ENCODE results near the gene MYO18B. TPM values are rescaled to one million over a fixed set of nuclear protein-coding genes. Genes with fewer than 3 reads are reported as not detected.
A peak's percentile ranks its signal among the peaks of the same experiment; 100 is the strongest.

Gene MYO18B
- polyA plus RNA-seq, 3 donors, result not detected

DNA sequence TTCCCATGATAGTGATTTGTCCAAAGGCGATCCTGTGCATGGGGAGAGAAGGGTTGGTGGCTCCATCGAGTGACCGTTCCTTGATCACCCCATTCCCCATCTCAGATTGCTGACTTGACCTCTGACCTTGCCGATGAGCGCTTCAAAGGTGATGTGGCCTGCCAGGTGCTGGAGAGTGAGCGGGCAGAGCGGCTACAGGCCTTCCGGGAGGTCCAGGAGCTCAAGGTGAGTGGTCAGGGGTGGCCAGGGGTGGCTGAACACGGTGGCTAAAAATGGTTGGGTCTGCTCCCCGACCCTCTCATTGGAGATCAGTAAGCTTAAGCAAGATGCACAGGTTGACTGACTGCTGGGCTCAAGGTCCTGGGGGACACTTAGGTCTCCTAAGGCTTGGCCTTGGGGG lies 148.7 kb downstream of the MYO18B start:
- TF ChIP-seq, protein P1, sequence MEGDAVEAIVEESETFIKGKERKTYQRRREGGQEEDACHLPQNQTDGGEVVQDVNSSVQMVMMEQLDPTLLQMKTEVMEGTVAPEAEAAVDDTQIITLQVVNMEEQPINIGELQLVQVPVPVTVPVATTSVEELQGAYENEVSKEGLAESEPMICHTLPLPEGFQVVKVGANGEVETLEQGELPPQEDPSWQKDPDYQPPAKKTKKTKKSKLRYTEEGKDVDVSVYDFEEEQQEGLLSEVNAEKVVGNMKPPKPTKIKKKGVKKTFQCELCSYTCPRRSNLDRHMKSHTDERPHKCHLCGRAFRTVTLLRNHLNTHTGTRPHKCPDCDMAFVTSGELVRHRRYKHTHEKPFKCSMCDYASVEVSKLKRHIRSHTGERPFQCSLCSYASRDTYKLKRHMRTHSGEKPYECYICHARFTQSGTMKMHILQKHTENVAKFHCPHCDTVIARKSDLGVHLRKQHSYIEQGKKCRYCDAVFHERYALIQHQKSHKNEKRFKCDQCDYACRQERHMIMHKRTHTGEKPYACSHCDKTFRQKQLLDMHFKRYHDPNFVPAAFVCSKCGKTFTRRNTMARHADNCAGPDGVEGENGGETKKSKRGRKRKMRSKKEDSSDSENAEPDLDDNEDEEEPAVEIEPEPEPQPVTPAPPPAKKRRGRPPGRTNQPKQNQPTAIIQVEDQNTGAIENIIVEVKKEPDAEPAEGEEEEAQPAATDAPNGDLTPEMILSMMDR (IDR thresholded peaks at IDR 0.05), result no peak
- H4K20me1 ChIP-seq (ENCODE audit: insufficient read depth, low read length), result no peaks in the 10 kb centered on the region
- H3K36me3 ChIP-seq (replicated peaks in 1 of 2; ENCODE audit: control insufficient read depth in 1 of 2, insufficient read depth in 2 of 2, low read length in 2 of 2), result no peaks in the 10 kb centered on the region
- H3K9me3 Mint-ChIP-seq, result no peaks in the 10 kb centered on the region
- H3K27ac Mint-ChIP-seq, result peak overlapping the region in 1 of 7 donors; percentile 3
- peaks cover 0 to 13% (median 10%) of the 10 kb centered on the region in 3 donors for H3K27me3 Mint-ChIP-seq (ENCODE audit: low read depth in 3 of 3)
- H3K4me1 ChIP-seq (ENCODE audit: control insufficient read depth in 1 of 2, insufficient read depth in 2 of 2, low read length in 2 of 2), result no peaks in the 10 kb centered on the region
- no peaks in the 10 kb centered on the region for H3K9me3 ChIP-seq (replicated peaks in 1 of 2; ENCODE audit: control insufficient read depth in 1 of 2, insufficient read depth in 1 of 2, low read length in 2 of 2)
- no peaks in the 10 kb centered on the region for H3K27me3 ChIP-seq (ENCODE audit: control insufficient read depth in 2 of 2, insufficient read depth in 2 of 2, low read length in 2 of 2)
- H3K79me2 ChIP-seq (ENCODE audit: insufficient read depth, low read length), result no peaks in the 10 kb centered on the region
- intact Hi-C loops (cut with micrococcal nuclease), result no loop called here
- H3K9ac ChIP-seq (ENCODE audit: insufficient read depth, low read length, poor library complexity, severe bottlenecking), result no peak overlapping the region
- H3K4me2 ChIP-seq (replicated peaks; ENCODE audit: extremely low read depth, low read length, poor library complexity, severe bottlenecking), result no peak overlapping the region
- H3K4me1 Mint-ChIP-seq, result no peaks in the 10 kb centered on the region
- H3K4me3 Mint-ChIP-seq, result no peak overlapping the region
- H3K36me3 Mint-ChIP-seq, result no peaks in the 10 kb centered on the region
- DNase-seq, result no peak
- no peak overlapping the region for H3K4me3 ChIP-seq (replicated peaks in 1 of 3; ENCODE audit: low read depth in 2 of 3, low read length in 3 of 3)
- H3K27ac ChIP-seq (ENCODE audit: low read depth in 1 of 2, low read length in 2 of 2), result no peak overlapping the region
- no peak overlapping the region for H2AFZ ChIP-seq (ENCODE audit: insufficient read depth, low read depth, low read length, poor library complexity, severe bottlenecking)
- 86% methylated on average over 5 of the region's 10 CpGs for WGBS (ENCODE audit: insufficient coverage)

DNA sequence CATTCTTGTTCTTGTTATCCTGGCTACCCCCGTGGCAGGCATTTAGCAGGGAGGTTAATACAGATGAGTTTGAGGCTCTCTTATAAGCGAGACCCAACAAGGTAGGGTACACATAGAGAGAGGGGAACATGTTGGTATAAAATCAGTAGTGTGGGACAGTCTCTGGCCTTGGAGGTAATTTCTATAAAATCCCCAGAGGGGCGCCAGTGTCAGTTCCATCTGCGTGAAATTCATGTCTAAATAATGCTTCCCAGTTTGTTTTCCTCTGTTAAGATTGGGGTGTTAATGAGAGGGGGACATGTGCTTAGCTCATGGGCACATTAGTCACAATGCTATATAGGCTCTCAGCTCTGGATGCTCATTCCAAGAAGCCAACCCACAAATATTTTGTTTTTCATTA lies 150.7 kb downstream of the MYO18B start:
- peaks cover 0 to 13% (median 12%) of the 10 kb centered on the region in 3 donors for H3K27me3 Mint-ChIP-seq (ENCODE audit: low read depth in 3 of 3)
- WGBS (ENCODE audit: insufficient coverage), result 76% methylated on average over 4 of the region's 4 CpGs
- H3K9me3 ChIP-seq (replicated peaks in 1 of 2; ENCODE audit: control insufficient read depth in 1 of 2, insufficient read depth in 1 of 2, low read length in 2 of 2), result no peaks in the 10 kb centered on the region
- no peaks in the 10 kb centered on the region for H3K79me2 ChIP-seq (ENCODE audit: insufficient read depth, low read length)
- H2AFZ ChIP-seq (ENCODE audit: insufficient read depth, low read depth, low read length, poor library complexity, severe bottlenecking), result no peak overlapping the region
- H3K4me3 ChIP-seq (replicated peaks in 1 of 3; ENCODE audit: low read depth in 2 of 3, low read length in 3 of 3), result no peak overlapping the region
- no peak overlapping the region for H3K4me3 Mint-ChIP-seq
- intact Hi-C loops (cut with micrococcal nuclease), result no loop called here
- no peaks in the 10 kb centered on the region for H3K36me3 Mint-ChIP-seq
- H3K27ac ChIP-seq (ENCODE audit: low read depth in 1 of 2, low read length in 2 of 2), result no peak overlapping the region
- no peaks in the 10 kb centered on the region for H3K9me3 Mint-ChIP-seq
- no peaks in the 10 kb centered on the region for H3K4me1 ChIP-seq (ENCODE audit: control insufficient read depth in 1 of 2, insufficient read depth in 2 of 2, low read length in 2 of 2)
- no peaks in the 10 kb centered on the region for H3K27me3 ChIP-seq (ENCODE audit: control insufficient read depth in 2 of 2, insufficient read depth in 2 of 2, low read length in 2 of 2)
- no peak overlapping the region for H3K4me2 ChIP-seq (replicated peaks; ENCODE audit: extremely low read depth, low read length, poor library complexity, severe bottlenecking)
- H4K20me1 ChIP-seq (ENCODE audit: insufficient read depth, low read length), result no peaks in the 10 kb centered on the region
- no peak overlapping the region for H3K27ac Mint-ChIP-seq
- H3K36me3 ChIP-seq (replicated peaks in 1 of 2; ENCODE audit: control insufficient read depth in 1 of 2, insufficient read depth in 2 of 2, low read length in 2 of 2), result no peaks in the 10 kb centered on the region
- no peak overlapping the region for H3K9ac ChIP-seq (ENCODE audit: insufficient read depth, low read length, poor library complexity, severe bottlenecking)
- H3K4me1 Mint-ChIP-seq, result no peaks in the 10 kb centered on the region
- DNase-seq, result no peak
- TF ChIP-seq, protein P1 (IDR thresholded peaks at IDR 0.05), result no peak
